ENCODE data around the gene TAF4.
"Not testable (repeated sequence)": the region's sequence is repeated elsewhere in the genome, so short reads cannot be mapped to it uniquely, and the experiment has no call there.

The TAF4 gene

GRCh38 chr20:61953037-61954021 lies 112.4 kb downstream of the TAF4 start:
- Histone ChIP-seq H3K27me3 (ENCODE audit: control insufficient read depth, insufficient read depth, low read length) (no peaks in the 10 kb centered on the region), H3K9me3 (ENCODE audit: control insufficient read depth, low read length) (no peaks in the 10 kb centered on the region), H3K36me3 (ENCODE audit: control insufficient read depth, insufficient read depth, low read length) (no peaks in the 10 kb centered on the region), H3K9ac (ENCODE audit: low read length) (no peak overlapping the region), H3K4me1 (ENCODE audit: control insufficient read depth, insufficient read depth, low read length) (no peaks in the 10 kb centered on the region), H3K4me3 (ENCODE audit: low read length) (no peak overlapping the region)

- no peaks in the 10 kb centered on the region for H3K27me3 ChIP-seq (ENCODE audit: control insufficient read depth, insufficient read depth, low read length)
- H3K36me3 ChIP-seq (ENCODE audit: control insufficient read depth, insufficient read depth, low read length): no peaks in the 10 kb centered on the region
- H3K4me1 ChIP-seq (ENCODE audit: control insufficient read depth, insufficient read depth, low read length): no peaks in the 10 kb centered on the region
- no peak overlapping the region for H3K4me3 ChIP-seq (ENCODE audit: low read length)
- H3K9me3 ChIP-seq (ENCODE audit: control insufficient read depth, low read length): no peaks in the 10 kb centered on the region
- H3K9ac ChIP-seq (ENCODE audit: low read length): no peak overlapping the region
Observed at GRCh38 chr20:61951695-61952533, 113.8 kb downstream of the TAF4 start.

GRCh38 chr20:61950641-61951071 lies 115.0 kb downstream of the TAF4 start:
- Histone ChIP-seq H3K27me3 (ENCODE audit: control insufficient read depth, insufficient read depth, low read length) (no peaks in the 10 kb centered on the region), H3K4me3 (ENCODE audit: low read length) (no peak overlapping the region), H3K9me3 (ENCODE audit: control insufficient read depth, low read length) (no peaks in the 10 kb centered on the region), H3K4me1 (ENCODE audit: control insufficient read depth, insufficient read depth, low read length) (no peaks in the 10 kb centered on the region), H3K9ac (ENCODE audit: low read length) (no peak overlapping the region), H3K36me3 (ENCODE audit: control insufficient read depth, insufficient read depth, low read length) (no peaks in the 10 kb centered on the region)

- Histone ChIP-seq H3K9ac (ENCODE audit: low read length) (no peak overlapping the region), H3K36me3 (ENCODE audit: control insufficient read depth, insufficient read depth, low read length) (no peaks in the 10 kb centered on the region), H3K4me1 (ENCODE audit: control insufficient read depth, insufficient read depth, low read length) (no peaks in the 10 kb centered on the region), H3K4me3 (ENCODE audit: low read length) (no peak overlapping the region), H3K9me3 (ENCODE audit: control insufficient read depth, low read length) (no peaks in the 10 kb centered on the region), H3K27me3 (ENCODE audit: control insufficient read depth, insufficient read depth, low read length) (no peaks in the 10 kb centered on the region)
Observed at GRCh38 chr20:61949714-61950640, 115.7 kb downstream of the TAF4 start.

GRCh38 chr20:61949363-61949713 lies 116.3 kb downstream of the TAF4 start:
- Histone ChIP-seq H3K4me1 (ENCODE audit: control insufficient read depth, insufficient read depth, low read length) (no peaks in the 10 kb centered on the region), H3K4me3 (ENCODE audit: low read length) (no peak overlapping the region), H3K9ac (ENCODE audit: low read length) (no peak overlapping the region), H3K27me3 (ENCODE audit: control insufficient read depth, insufficient read depth, low read length) (no peaks in the 10 kb centered on the region), H3K36me3 (ENCODE audit: control insufficient read depth, insufficient read depth, low read length) (no peaks in the 10 kb centered on the region), H3K9me3 (ENCODE audit: control insufficient read depth, low read length) (no peaks in the 10 kb centered on the region)

DNA sequence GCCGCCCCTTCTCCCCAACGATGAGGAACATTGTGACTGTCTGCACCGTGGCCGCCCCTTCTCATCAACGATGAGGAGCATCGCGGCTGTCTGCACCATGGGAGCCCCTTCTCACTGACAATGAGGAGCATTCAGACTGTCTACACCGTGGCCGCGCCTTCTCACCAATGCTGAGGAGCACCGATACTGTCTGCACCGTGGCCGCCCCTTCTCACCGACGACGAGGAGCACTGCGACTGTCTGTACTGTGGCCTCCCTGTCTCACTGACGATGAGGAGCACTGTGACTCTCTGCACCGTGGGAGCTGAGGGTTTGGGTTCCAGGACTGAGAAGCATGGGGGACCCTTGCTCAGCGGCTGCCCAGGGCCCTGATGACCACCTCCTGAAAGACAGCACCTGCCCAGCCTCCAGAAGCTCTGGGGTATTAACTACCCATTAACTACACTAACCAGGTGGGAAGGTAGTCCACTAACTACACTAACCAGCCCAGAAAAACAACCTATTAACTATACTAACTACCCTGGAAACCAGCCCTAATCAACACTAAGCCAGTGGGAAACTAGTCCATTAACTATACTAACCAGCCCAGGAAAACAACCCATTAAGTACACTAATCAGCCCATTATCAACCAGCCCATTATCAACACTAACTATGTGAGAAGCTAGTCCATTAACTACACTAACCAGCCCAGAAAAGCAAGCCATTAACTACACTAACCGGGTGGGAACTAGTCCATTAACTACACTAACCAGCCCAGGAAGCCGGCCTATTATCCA lies 116.9 kb downstream of the TAF4 start:
- H3K9ac ChIP-seq (ENCODE audit: low read length): no peak overlapping the region
- no peak overlapping the region for H3K4me3 ChIP-seq (ENCODE audit: low read length)
- H3K36me3 ChIP-seq (ENCODE audit: control insufficient read depth, insufficient read depth, low read length): no peaks in the 10 kb centered on the region
- H3K9me3 ChIP-seq (ENCODE audit: control insufficient read depth, low read length): no peaks in the 10 kb centered on the region
- no peaks in the 10 kb centered on the region for H3K4me1 ChIP-seq (ENCODE audit: control insufficient read depth, insufficient read depth, low read length)
- H3K27me3 ChIP-seq (ENCODE audit: control insufficient read depth, insufficient read depth, low read length): no peaks in the 10 kb centered on the region

- not testable (repeated sequence) for H3K4me3 ChIP-seq (ENCODE audit: low read length); H3K9me3 ChIP-seq (ENCODE audit: control insufficient read depth, low read length); H3K9ac ChIP-seq (ENCODE audit: low read length); H3K4me1 ChIP-seq (ENCODE audit: control insufficient read depth, insufficient read depth, low read length); H3K36me3 ChIP-seq (ENCODE audit: control insufficient read depth, insufficient read depth, low read length); H3K27me3 ChIP-seq (ENCODE audit: control insufficient read depth, insufficient read depth, low read length)
Observed at GRCh38 chr20:61948056-61948455, 117.6 kb downstream of the TAF4 start.

DNA sequence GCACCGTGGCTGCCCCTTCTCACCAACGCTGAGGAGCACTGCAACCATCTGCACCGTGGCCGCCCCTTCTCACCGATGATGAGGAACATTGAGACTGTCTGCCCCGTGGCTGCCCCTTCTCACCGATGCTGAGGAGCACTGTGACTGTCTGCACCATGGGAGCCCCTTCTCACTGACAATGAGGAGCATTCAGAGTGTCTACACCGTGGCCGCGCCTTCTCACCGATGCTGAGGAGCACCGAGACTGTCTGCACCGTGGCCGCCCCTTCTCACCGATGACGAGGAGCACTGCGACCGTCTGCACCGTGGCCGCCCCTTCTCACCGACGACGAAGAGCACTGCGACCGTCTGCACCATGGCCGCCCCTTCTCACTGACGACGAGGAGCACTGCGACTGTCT lies 120.2 kb downstream of the TAF4 start:
- H3K27me3 ChIP-seq (ENCODE audit: control insufficient read depth, insufficient read depth, low read length); H3K9me3 ChIP-seq (ENCODE audit: control insufficient read depth, low read length): not testable (repeated sequence)

DNA sequence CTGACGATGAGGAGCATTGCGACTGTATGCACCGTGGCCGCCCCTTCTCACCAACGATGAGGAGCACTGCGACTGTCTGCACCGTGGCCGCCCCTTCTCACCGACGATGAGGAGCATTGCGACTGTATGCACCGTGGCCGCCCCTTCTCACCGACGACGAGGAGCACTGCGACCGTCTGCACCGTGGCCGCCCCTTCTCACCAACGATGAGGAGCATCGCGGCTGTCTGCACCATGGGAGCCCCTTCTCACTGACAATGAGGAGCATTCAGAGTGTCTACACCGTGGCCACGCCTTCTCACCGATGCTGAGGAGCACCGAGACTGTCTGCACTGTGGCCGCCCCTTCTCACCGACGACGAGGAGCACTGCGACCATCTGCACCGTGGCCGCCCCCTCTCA lies 120.7 kb downstream of the TAF4 start:
- not testable (repeated sequence) for H3K9me3 ChIP-seq (ENCODE audit: control insufficient read depth, low read length); H3K4me3 ChIP-seq (ENCODE audit: low read length); H3K4me1 ChIP-seq (ENCODE audit: control insufficient read depth, insufficient read depth, low read length); H3K27me3 ChIP-seq (ENCODE audit: control insufficient read depth, insufficient read depth, low read length); H3K36me3 ChIP-seq (ENCODE audit: control insufficient read depth, insufficient read depth, low read length); H3K9ac ChIP-seq (ENCODE audit: low read length)

More for the DNA sequence above, 120.2 kb downstream of the TAF4 start:
- H3K36me3 ChIP-seq (ENCODE audit: control insufficient read depth, insufficient read depth, low read length); H3K9ac ChIP-seq (ENCODE audit: low read length); H3K4me3 ChIP-seq (ENCODE audit: low read length); H3K4me1 ChIP-seq (ENCODE audit: control insufficient read depth, insufficient read depth, low read length): not testable (repeated sequence)

GRCh38 chr20:61942526-61942925 lies 123.2 kb downstream of the TAF4 start:
- H3K9ac ChIP-seq (ENCODE audit: low read length): no peak overlapping the region
- no peak overlapping the region for H3K4me3 ChIP-seq (ENCODE audit: low read length)
- no peaks in the 10 kb centered on the region for H3K36me3 ChIP-seq (ENCODE audit: control insufficient read depth, insufficient read depth, low read length)
- peaks cover 4% of the 10 kb centered on the region for H3K27me3 ChIP-seq (ENCODE audit: control insufficient read depth, insufficient read depth, low read length)
- no peaks in the 10 kb centered on the region for H3K9me3 ChIP-seq (ENCODE audit: control insufficient read depth, low read length)
- no peaks in the 10 kb centered on the region for H3K4me1 ChIP-seq (ENCODE audit: control insufficient read depth, insufficient read depth, low read length)
